Measurements from ENCODE around the gene MRPS24. TPM values are rescaled to one million over a fixed set of nuclear protein-coding genes. Genes with fewer than 3 reads are reported as not detected.

Gene MRPS24
- total and polyA plus RNA-seq, 2 of the 13 experiments (the other 11 are each of a cell fraction or from before 2014, with no cell fraction given): 135 to 162 TPM

DNA sequence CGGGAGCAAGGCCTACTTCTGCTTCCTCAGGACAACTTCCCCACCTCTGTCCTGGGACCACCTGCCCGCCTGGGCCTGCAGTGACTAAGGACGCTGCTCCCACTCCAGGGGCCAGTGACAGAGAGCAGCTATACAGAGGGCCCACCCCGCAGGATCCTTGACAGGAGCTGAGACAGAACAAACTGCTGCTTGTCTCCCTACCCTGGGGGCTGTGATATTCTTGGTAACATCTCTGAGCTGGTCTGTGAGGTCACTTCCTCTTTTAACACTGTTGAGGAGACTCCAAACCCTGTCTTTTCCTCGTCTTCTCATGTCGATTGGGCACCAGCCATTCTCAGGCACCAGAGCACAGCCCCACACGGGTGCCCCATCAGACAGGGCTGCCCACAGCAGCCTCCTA lies 6.9 kb upstream of the MRPS24 start:
- CTCF ChIA-PET (ENCODE audit: low intra/inter-chr PET ratio, low total read pairs): no interaction called here
- no peak overlapping the region for H3K27ac ChIP-seq (ENCODE audit: extremely low read length, insufficient read depth, low read length)
- H3K36me3 ChIP-seq (replicated peaks in 1 of 2; ENCODE audit: control insufficient read depth in 1 of 2, insufficient read depth in 2 of 2, low read length in 2 of 2): peaks cover 24 to 59% of the 10 kb centered on the region in 2 experiments
- no TSS peak for BruUV-seq (replicated peaks)
- no peak overlapping the region for H2AFZ ChIP-seq (ENCODE audit: low read length)
- TF ChIP-seq NFKB2 (CRISPR knock-in tag; IDR thresholded peaks at IDR 0.05; ENCODE audit: borderline replicate concordance) (no peak), KDM5A (IDR thresholded peaks at IDR 0.05; ENCODE audit: borderline replicate concordance, low read length) (no peak), CEBPB (IDR thresholded peaks at IDR 0.05; ENCODE audit: borderline replicate concordance, low read depth, low read length) (no peak), ZNF850 (CRISPR knock-in tag; conservative IDR thresholded peaks at IDR 0.05) (no peak), TAF15 (IDR thresholded peaks at IDR 0.05; ENCODE audit: low read depth, low read length, poor library complexity, severe bottlenecking) (no peak), HMGA1 (CRISPR knock-in tag; conservative IDR thresholded peaks at IDR 0.05) (no peak), TARDBP (CRISPR knock-in tag; IDR thresholded peaks at IDR 0.05) (no peak), HNRNPLL (IDR thresholded peaks at IDR 0.05; ENCODE audit: low read depth, low read length, poor library complexity, severe bottlenecking) (no peak), ZKSCAN8 (CRISPR knock-in tag; IDR thresholded peaks at IDR 0.05; ENCODE audit: borderline replicate concordance) (no peak), ZNF337 (CRISPR knock-in tag; IDR thresholded peaks at IDR 0.05; ENCODE audit: borderline replicate concordance, low read depth) (no peak)
- TF ChIP-seq, protein P1, sequence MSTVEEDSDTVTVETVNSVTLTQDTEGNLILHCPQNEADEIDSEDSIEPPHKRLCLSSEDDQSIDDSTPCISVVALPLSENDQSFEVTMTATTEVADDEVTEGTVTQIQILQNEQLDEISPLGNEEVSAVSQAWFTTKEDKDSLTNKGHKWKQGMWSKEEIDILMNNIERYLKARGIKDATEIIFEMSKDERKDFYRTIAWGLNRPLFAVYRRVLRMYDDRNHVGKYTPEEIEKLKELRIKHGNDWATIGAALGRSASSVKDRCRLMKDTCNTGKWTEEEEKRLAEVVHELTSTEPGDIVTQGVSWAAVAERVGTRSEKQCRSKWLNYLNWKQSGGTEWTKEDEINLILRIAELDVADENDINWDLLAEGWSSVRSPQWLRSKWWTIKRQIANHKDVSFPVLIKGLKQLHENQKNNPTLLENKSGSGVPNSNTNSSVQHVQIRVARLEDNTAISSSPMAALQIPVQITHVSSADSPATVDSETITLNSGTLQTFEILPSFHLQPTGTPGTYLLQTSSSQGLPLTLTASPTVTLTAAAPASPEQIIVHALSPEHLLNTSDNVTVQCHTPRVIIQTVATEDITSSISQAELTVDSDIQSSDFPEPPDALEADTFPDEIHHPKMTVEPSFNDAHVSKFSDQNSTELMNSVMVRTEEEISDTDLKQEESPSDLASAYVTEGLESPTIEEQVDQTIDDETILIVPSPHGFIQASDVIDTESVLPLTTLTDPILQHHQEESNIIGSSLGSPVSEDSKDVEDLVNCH (CRISPR knock-in tag; IDR thresholded peaks at IDR 0.05): no peak
- TF ChIP-seq, protein P2, sequence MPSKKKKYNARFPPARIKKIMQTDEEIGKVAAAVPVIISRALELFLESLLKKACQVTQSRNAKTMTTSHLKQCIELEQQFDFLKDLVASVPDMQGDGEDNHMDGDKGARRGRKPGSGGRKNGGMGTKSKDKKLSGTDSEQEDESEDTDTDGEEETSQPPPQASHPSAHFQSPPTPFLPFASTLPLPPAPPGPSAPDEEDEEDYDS (CRISPR knock-in tag; IDR thresholded peaks at IDR 0.05): no peak
- ATAC-seq (no peak), FAIRE-seq (no peak), DNase-seq (ENCODE audit: low spot score) (no peak)
- H3K4me2 ChIP-seq (ENCODE audit: low read depth, low read length): no peak overlapping the region
- no peak overlapping the region for H3K9ac ChIP-seq (ENCODE audit: insufficient read depth, low read depth, low read length)
- no peaks in the 10 kb centered on the region for H3K4me1 ChIP-seq (ENCODE audit: insufficient read depth, low read length)
- in situ Hi-C loops (cut with HindIII; ENCODE audit: extremely low pct_ligation_motif_present, low pct_unique_long_range_greater_than_20kb): no loop called here
- intact Hi-C loops (cut with micrococcal nuclease; ENCODE audit: unreplicated experiment): no loop called here
- H3K27me3 ChIP-seq (ENCODE audit: control insufficient read depth in 1 of 2, insufficient read depth in 2 of 2, low read length in 2 of 2): no peaks in the 10 kb centered on the region
- no peaks in the 10 kb centered on the region for H4K20me1 ChIP-seq (ENCODE audit: insufficient read depth, low read length)
- 95% methylated on average over 5 of the region's 7 CpGs for WGBS (ENCODE audit: low lambda C conversion rate)
- H3K4me3 ChIP-seq (replicated peaks in 1 of 3; ENCODE audit: insufficient read depth in 1 of 3, low read depth in 2 of 3, low read length in 3 of 3): no peak overlapping the region
- H3K9me3 ChIP-seq (ENCODE audit: low read length): no peaks in the 10 kb centered on the region
- POLR2A ChIA-PET: no interaction called here
- no peaks in the 10 kb centered on the region for H3K79me2 ChIP-seq (ENCODE audit: insufficient read depth, low read length)

Data from HepG2 (cell line).